Choroid plexus epithelial cell (primary cell): ENCODE measurements around the gene DIP2A.
A peak's percentile ranks its signal among the peaks of the same experiment; 100 is the strongest.

Source experiments
- DNase-seq: peaks from one replicate; pipeline ENCODE4 v3.0.0-alpha.2; 2010; ENCODE audit warnings: low read depth
- H3K4me3 ChIP-seq: 2 replicates; pipeline ENCODE4 v1.5.1; 2011; ENCODE audit warnings: low read depth, mild to moderate bottlenecking, control low read depth, low read length, moderate library complexity
- TF ChIP-seq, protein P1 (sequence below): conservative IDR thresholded peaks from 2 replicates; pipeline ENCODE4 v1.5.1; 2011; ENCODE audit warnings: low read depth, mild to moderate bottlenecking, control low read depth, inconsistent platforms, low read length, moderate library complexity

The DIP2A gene

DNA sequence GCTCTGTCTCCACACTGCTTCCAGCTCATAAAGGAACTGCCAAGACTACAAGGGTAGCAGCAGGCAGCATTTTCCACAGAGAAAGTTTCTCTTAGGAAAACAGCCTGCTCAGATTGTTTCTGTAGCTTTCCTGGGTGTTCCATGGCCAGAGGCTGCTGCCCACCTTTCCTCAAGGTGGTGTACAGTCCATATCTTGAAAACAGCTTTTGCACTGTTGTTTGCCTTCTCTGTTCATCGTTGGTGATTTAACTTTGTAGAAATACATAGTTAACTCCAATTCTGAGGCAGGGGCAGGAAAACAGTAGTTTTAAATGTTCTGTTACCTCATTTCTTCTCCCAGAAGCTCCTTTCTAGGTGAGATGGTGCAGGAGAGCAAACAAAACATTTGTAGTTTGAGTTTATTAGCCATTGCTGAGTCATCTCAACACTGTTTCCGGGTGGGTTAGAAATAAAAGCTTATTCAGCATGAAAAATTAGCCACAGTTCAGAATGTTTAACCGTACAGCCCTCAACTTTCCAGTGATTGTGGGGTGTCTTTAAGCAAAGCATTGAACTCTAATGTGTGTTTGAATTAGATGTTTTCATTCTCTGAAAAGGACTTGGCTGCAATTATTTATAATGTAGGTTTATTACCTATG lies 41.7 kb downstream of the DIP2A start:
- no peak overlapping the region for H3K4me3 ChIP-seq
- TF ChIP-seq, protein P1, sequence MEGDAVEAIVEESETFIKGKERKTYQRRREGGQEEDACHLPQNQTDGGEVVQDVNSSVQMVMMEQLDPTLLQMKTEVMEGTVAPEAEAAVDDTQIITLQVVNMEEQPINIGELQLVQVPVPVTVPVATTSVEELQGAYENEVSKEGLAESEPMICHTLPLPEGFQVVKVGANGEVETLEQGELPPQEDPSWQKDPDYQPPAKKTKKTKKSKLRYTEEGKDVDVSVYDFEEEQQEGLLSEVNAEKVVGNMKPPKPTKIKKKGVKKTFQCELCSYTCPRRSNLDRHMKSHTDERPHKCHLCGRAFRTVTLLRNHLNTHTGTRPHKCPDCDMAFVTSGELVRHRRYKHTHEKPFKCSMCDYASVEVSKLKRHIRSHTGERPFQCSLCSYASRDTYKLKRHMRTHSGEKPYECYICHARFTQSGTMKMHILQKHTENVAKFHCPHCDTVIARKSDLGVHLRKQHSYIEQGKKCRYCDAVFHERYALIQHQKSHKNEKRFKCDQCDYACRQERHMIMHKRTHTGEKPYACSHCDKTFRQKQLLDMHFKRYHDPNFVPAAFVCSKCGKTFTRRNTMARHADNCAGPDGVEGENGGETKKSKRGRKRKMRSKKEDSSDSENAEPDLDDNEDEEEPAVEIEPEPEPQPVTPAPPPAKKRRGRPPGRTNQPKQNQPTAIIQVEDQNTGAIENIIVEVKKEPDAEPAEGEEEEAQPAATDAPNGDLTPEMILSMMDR: no peak
- peak; percentile 49 for DNase-seq

DNA sequence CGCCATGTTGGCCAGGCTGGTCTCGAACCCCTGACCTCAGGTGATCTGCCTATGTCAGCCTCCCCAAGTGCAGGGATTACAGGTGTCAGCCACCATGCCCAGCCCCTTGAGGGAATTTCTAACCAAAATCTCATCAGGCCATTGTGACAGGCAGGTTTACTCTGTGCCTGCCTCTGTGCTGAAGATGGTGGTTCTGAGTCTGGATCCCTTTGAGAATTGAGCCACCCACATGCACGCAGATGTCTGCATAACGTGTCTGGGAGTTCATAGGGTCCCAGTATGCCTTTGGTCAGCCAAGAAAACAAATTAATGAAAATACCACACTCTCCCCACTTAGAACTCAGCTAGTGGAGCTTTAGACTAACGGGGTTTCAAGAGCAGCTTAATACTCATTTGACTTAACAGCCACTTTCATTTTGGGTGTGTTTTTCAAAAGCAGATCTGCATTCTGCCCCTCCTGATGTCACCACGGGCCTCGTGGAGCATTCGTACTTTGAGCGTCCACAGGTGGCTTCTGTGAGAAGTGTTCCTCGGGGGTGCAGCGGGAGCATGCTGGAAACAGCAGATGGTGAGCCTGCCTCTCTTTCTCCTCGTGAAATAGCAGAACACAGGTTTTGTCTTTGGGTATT lies 45.3 kb downstream of the DIP2A start:
- DNase-seq: no peak
- TF ChIP-seq, protein P1: no peak
- H3K4me3 ChIP-seq: no peak overlapping the region

DNA sequence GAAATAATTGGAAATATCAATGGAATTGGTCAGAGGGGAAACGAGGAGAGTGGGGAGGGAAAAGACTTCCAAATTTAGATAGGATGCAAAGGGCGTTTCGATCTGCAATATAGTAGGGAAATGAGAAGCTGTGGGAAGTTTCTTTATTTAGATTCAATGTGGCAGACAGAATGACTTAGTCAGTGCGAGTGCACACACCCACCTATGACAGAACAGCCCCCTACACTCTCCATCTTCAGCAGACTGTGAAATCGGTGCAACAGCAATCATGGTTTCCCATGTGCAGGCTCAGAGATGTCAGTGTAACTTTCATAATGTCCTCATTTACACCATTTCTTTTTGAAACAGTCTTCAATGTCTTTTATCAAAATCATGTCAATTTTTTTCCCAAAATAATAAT lies 46.0 kb downstream of the DIP2A start:
- H3K4me3 ChIP-seq: no peak overlapping the region
- TF ChIP-seq, protein P1: no peak
- DNase-seq: no peak

DNA sequence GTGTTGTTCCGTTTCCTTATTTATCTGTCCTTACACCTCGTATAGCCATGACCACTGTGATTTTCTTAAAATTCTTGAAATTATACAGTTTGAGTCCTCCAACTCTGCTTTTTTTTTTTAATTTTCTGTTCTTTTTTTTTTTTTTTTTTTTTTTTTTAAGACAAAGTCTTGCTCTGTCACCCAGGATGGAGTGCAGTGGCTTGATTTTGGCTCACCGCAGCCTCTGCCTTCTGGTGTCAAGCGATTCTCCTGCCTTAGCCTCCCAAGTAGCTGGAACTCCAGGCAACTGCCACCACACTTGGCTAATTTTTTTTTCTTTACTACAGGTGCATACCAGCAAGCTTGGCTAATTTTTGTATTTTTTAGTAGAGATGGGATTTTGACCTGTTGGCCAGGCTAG lies 48.9 kb downstream of the DIP2A start:
- TF ChIP-seq, protein P1: no peak
- DNase-seq: no peak
- no peak overlapping the region for H3K4me3 ChIP-seq

DNA sequence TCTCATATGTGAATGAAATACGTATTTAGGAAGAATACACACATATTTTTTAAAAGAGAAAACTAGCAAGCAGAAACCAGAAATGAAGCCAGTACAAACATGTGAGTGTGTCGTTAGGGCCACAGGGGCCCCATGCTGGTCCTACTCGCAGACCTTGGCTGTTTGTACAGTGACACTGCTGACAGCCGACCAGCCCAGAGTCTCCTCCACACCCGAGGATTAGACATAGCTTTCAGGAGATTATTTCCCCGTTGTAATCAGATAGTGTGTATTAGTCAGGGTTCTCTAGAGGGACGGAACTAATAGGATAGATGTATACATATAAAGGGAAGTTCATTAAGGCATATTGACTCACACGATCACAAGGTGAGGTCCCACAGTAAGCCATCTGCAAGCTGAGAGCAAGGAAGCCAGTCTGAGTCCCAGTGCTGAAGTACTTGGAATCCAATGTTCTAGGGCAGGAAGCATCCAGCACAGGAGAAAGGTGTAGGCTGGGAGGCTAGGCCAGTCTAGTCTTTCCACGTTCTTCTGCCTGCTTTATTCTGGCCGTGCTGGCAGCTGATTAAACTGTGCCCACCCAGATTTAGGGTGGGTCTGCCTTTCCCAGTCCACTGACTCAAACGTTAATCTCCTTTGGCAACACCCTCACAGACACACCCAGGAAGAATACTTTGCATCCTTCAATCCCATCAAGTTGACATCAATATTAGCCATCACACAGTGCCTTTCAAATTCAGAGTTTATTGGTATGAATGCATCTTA lies 51.2 kb downstream of the DIP2A start:
- DNase-seq: no peak
- H3K4me3 ChIP-seq: no peak overlapping the region
- TF ChIP-seq, protein P1: no peak

DNA sequence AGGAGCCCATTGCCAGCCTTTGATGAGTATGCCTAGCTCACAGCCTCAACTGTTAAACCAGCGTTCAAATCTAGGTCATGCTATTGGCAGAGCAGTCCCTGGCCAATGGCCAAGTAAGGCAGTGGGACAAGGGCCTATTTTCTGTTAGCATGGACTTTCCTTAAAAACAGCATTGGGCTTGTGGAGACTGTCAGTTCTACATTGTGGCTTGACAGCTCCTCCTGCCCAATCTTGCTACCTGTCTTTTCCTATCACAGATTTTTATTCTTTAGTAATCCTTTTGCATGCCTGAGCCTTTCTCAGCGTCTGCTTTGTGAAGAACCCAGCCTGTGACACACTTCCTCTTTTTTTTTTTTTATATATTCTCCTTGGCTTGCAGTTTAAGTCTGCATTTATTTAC lies 56.4 kb downstream of the DIP2A start:
- peak; percentile 47 for DNase-seq
- H3K4me3 ChIP-seq: no peak overlapping the region
- TF ChIP-seq, protein P1: no peak
